Neural cell (in vitro differentiated cells): Measurements from ENCODE around the gene DCUN1D3. TPM values are rescaled to one million over a fixed set of nuclear protein-coding genes. Genes with fewer than 3 reads are reported as not detected.

ENCODE experiments used
- H2AFZ ChIP-seq: fragments of 200-600, 300-800 bp; sonication (generic), shearing (Covaris generic); 2 replicates; pipeline ENCODE4 v1.6.0; 2014; ENCODE audit warnings: low read depth, mild to moderate bottlenecking, antibody characterized with exemption, low read length, moderate library complexity
- H3F3A ChIP-seq: fragments of 200-600 bp; shearing (Covaris generic); 2 replicates; pipeline ENCODE4 v1.6.1; 2016; ENCODE audit warnings: mild to moderate bottlenecking, moderate library complexity, mixed read lengths, antibody characterized with exemption, low read length; ENCODE audit not compliant: insufficient read depth, poor library complexity, severe bottlenecking
- H3K27ac ChIP-seq: fragments of 200-600, 300-800 bp; sonication (generic), shearing (Covaris generic); 2 replicates; pipeline ENCODE4 v1.5.1; 2014; ENCODE audit warnings: mild to moderate bottlenecking, low read length, moderate library complexity
- H3K27me3 ChIP-seq: fragments of 300-800, 200-600 bp; sonication (generic), shearing (Covaris generic); 2 replicates; pipeline ENCODE4 v1.6.0; 2014; ENCODE audit warnings: mild to moderate bottlenecking, low read depth, low read length, moderate library complexity; ENCODE audit not compliant: insufficient read depth
- H3K36me3 ChIP-seq: fragments of 300-800, 200-600 bp; sonication (generic), shearing (Covaris generic); 2 replicates; pipeline ENCODE4 v1.5.1; 2014; ENCODE audit warnings: mild to moderate bottlenecking, antibody characterized with exemption, low read length, moderate library complexity; ENCODE audit not compliant: insufficient read depth
- H3K4me2 ChIP-seq: fragments of 300-800, 200-600 bp; sonication (generic), shearing (Covaris generic); 2 replicates; pipeline ENCODE4 v1.6.0; 2014; ENCODE audit warnings: mild to moderate bottlenecking, low read length
- H3K4me3 ChIP-seq: fragments of 300-800, 200-600 bp; sonication (generic), shearing (Covaris generic); 2 replicates; pipeline ENCODE4 v1.5.1; 2014; ENCODE audit warnings: mild to moderate bottlenecking, low read length, moderate library complexity
- H3K79me2 ChIP-seq: fragments of 200-600 bp; shearing (Covaris generic); replicated peaks from 2 replicates; pipeline ENCODE4 v1.6.0; 2014; ENCODE audit warnings: mild to moderate bottlenecking, low read length, moderate library complexity; ENCODE audit not compliant: insufficient read depth
- H3K9ac ChIP-seq: fragments of 300-800, 200-600 bp; sonication (generic), shearing (Covaris generic); 2 replicates; pipeline ENCODE4 v1.6.1; 2016; ENCODE audit warnings: mild to moderate bottlenecking, low read length, mixed read lengths
- H3K9me2 ChIP-seq: fragments of 200-600 bp; shearing (Covaris generic); 2 replicates; pipeline ENCODE4 v1.6.1; 2016; ENCODE audit warnings: mild to moderate bottlenecking, low read length, mixed read lengths; ENCODE audit not compliant: insufficient read depth
- H3K9me3 ChIP-seq: fragments of 200-600, 300-800 bp; sonication (generic), shearing (Covaris generic); 2 replicates; pipeline ENCODE4 v1.6.1; 2016; ENCODE audit warnings: mild to moderate bottlenecking, mixed run types, low read length, moderate library complexity, mixed read lengths
- H4K20me1 ChIP-seq: fragments of 200-600 bp; shearing (Covaris generic); 2 replicates; pipeline ENCODE4 v1.6.1; 2016; ENCODE audit warnings: mild to moderate bottlenecking, mixed run types; ENCODE audit not compliant: insufficient read depth
- EP300 ChIP-seq: fragments of 450-650 bp; conservative IDR thresholded peaks from 2 replicates; pipeline ENCODE4 v1.6.1; 2014; ENCODE audit warnings: antibody characterized with exemption, mild to moderate bottlenecking, moderate library complexity; ENCODE audit not compliant: poor library complexity, severe bottlenecking
- EZH2 ChIP-seq: fragments of 200-600, 300-800 bp; shearing (Covaris generic), sonication (generic); IDR thresholded peaks from 2 replicates; pipeline ENCODE4 v1.6.1; 2014; ENCODE audit warnings: antibody characterized with exemption, low read length, borderline replicate concordance, mild to moderate bottlenecking; ENCODE audit not compliant: insufficient read depth, poor library complexity, severe bottlenecking
- MXI1 ChIP-seq: fragments of 450-650 bp; conservative IDR thresholded peaks from 2 replicates; pipeline ENCODE4 v1.6.1; 2014; ENCODE audit warnings: antibody characterized with exemption, mild to moderate bottlenecking; ENCODE audit not compliant: poor library complexity, severe bottlenecking
- POLR2AphosphoS5 ChIP-seq: IDR thresholded peaks from 2 replicates; pipeline ENCODE4 v1.6.1; 2012
- RAD21 ChIP-seq: fragments of 450-650 bp; conservative IDR thresholded peaks from 2 replicates; pipeline ENCODE4 v1.6.1; 2014; ENCODE audit warnings: antibody characterized with exemption, mild to moderate bottlenecking, moderate library complexity
- SMC3 ChIP-seq: fragments of 450-650 bp; conservative IDR thresholded peaks from 2 replicates; pipeline ENCODE4 v1.6.1; 2014; ENCODE audit warnings: antibody characterized with exemption, mild to moderate bottlenecking, moderate library complexity; ENCODE audit not compliant: poor library complexity
- TAF1 ChIP-seq: IDR thresholded peaks from 2 replicates; pipeline ENCODE4 v1.6.1; 2012; ENCODE audit warnings: low read depth
- polyA plus RNA-seq: library from polyadenylated mRNA; depleted of rRNA; stranded (reverse); fragments of >200 nt; gene quantifications from 2 replicates; pipeline ENCODE4 v1.2.3, GENCODE V29; 2014
- TF ChIP-seq, protein P1 (sequence below): fragments of 450-650 bp; IDR thresholded peaks from 2 replicates; pipeline ENCODE4 v1.5.1; 2014; ENCODE audit warnings: antibody characterized with exemption, mild to moderate bottlenecking, moderate library complexity; ENCODE audit not compliant: poor library complexity, severe bottlenecking
- TF ChIP-seq, protein P2 (sequence below): IDR thresholded peaks from 2 replicates; pipeline ENCODE4 v1.6.1; 2012; ENCODE audit warnings: borderline replicate concordance

DCUN1D3 gene
- polyA plus RNA-seq, 1 donor from 2014 or later, result 9.2 TPM

DNA sequence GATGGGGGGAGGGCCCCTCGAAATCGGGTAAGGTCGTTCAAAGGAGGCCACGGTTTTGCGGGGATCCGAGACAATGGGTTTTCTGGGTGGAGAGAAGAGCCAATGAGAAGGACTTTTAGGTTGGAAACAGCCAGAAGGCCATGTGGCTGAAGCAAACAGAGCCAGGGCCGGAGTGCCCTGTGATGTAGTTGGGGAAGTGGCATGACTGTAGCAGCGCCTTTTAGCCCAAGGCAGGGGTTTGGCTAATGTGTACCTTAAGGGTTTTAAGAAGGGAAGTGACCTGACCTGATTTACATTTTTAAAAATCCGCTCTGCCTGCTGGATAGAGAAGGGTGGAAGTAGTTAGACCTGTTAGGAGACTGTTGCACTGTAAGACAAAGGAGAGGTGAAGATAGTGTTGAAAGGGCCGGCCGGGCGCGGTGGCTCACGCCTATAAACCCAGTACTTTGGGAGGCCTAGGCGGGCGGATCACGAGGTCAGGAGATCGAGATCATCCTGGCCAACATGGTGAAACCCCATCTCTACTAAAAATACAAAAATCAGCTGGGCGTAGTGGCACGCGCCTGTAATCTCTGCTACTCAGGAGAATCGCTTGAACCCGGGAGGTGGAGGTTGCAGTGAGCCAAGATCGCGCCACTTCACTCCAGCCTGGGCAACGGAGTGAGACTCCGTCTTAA is 1.4 kb upstream of the DCUN1D3 start:
- H3K79me2 ChIP-seq, result peaks cover 53% of the 10 kb centered on the region
- peak overlapping the region; percentile 83 for H2AFZ ChIP-seq

DNA sequence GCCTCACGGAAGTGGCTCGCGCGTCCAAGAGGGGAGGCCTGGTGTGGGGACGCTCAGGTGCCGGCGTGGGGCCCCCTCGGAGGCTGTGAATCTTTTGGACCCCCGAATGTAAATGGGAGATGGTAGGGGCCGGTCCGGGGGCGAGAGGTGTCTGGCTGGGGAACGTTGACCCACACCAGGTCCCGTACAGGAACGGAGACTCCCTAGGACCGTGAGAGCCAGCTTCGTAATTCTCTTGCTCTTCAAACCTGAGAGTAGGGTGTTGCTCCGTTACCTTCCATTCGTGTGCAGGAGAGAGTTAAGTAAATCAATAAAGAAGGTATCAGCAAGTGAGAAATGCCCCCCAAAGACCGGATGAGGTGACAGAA is 894 bp upstream of the DCUN1D3 start:
- Histone ChIP-seq H3F3A (no peaks in the 10 kb centered on the region), H4K20me1 (no peaks in the 10 kb centered on the region), H3K9me3 (no peaks in the 10 kb centered on the region), H2AFZ (peak overlapping the region; percentile 83), H3K9ac (peak overlapping the region; percentile 99), H3K4me3 (peak overlapping the region; percentile 83), H3K27me3 (no peaks in the 10 kb centered on the region), H3K79me2 (peaks cover 58% of the 10 kb centered on the region), H3K9me2 (no peaks in the 10 kb centered on the region), H3K27ac (peak overlapping the region; percentile 100), H3K36me3 (no peaks in the 10 kb centered on the region), H3K4me2 (peak overlapping the region; percentile 87)
- TF ChIP-seq RAD21, result no peak
- no peak for TF ChIP-seq TAF1
- TF ChIP-seq SMC3, result no peak

More for the DNA sequence above, 1.4 kb upstream of the DCUN1D3 start:
- H3K27ac ChIP-seq, result peak overlapping the region; percentile 100
- peak overlapping the region; percentile 83 for H3K4me3 ChIP-seq
- H3K9me2 ChIP-seq, result no peaks in the 10 kb centered on the region
- TF ChIP-seq POLR2AphosphoS5 (no peak), EZH2 (no peak), MXI1 (no peak), TAF1 (no peak), SMC3 (no peak), EP300 (no peak), RAD21 (no peak)
- TF ChIP-seq, protein P1, sequence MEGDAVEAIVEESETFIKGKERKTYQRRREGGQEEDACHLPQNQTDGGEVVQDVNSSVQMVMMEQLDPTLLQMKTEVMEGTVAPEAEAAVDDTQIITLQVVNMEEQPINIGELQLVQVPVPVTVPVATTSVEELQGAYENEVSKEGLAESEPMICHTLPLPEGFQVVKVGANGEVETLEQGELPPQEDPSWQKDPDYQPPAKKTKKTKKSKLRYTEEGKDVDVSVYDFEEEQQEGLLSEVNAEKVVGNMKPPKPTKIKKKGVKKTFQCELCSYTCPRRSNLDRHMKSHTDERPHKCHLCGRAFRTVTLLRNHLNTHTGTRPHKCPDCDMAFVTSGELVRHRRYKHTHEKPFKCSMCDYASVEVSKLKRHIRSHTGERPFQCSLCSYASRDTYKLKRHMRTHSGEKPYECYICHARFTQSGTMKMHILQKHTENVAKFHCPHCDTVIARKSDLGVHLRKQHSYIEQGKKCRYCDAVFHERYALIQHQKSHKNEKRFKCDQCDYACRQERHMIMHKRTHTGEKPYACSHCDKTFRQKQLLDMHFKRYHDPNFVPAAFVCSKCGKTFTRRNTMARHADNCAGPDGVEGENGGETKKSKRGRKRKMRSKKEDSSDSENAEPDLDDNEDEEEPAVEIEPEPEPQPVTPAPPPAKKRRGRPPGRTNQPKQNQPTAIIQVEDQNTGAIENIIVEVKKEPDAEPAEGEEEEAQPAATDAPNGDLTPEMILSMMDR, result no peak
- TF ChIP-seq, protein P2, sequence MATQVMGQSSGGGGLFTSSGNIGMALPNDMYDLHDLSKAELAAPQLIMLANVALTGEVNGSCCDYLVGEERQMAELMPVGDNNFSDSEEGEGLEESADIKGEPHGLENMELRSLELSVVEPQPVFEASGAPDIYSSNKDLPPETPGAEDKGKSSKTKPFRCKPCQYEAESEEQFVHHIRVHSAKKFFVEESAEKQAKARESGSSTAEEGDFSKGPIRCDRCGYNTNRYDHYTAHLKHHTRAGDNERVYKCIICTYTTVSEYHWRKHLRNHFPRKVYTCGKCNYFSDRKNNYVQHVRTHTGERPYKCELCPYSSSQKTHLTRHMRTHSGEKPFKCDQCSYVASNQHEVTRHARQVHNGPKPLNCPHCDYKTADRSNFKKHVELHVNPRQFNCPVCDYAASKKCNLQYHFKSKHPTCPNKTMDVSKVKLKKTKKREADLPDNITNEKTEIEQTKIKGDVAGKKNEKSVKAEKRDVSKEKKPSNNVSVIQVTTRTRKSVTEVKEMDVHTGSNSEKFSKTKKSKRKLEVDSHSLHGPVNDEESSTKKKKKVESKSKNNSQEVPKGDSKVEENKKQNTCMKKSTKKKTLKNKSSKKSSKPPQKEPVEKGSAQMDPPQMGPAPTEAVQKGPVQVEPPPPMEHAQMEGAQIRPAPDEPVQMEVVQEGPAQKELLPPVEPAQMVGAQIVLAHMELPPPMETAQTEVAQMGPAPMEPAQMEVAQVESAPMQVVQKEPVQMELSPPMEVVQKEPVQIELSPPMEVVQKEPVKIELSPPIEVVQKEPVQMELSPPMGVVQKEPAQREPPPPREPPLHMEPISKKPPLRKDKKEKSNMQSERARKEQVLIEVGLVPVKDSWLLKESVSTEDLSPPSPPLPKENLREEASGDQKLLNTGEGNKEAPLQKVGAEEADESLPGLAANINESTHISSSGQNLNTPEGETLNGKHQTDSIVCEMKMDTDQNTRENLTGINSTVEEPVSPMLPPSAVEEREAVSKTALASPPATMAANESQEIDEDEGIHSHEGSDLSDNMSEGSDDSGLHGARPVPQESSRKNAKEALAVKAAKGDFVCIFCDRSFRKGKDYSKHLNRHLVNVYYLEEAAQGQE, result no peak
- no peaks in the 10 kb centered on the region for H3F3A ChIP-seq
- H3K4me2 ChIP-seq, result peak overlapping the region; percentile 87
- peak overlapping the region; percentile 99 for H3K9ac ChIP-seq
- no peaks in the 10 kb centered on the region for H4K20me1 ChIP-seq
- no peaks in the 10 kb centered on the region for H3K9me3 ChIP-seq
- no peaks in the 10 kb centered on the region for H3K36me3 ChIP-seq
- no peaks in the 10 kb centered on the region for H3K27me3 ChIP-seq
